HG02852 (cell line): ENCODE data around the gene ZXDC.

Experiments used
- ATAC-seq: cut with Tn5 transposase; IDR thresholded peaks from one replicate; pipeline ENCODE4 v1.9.1; 2021; ENCODE audit warnings: mild to moderate bottlenecking, moderate library complexity; ENCODE audit not compliant: unreplicated experiment

Gene ZXDC

DNA sequence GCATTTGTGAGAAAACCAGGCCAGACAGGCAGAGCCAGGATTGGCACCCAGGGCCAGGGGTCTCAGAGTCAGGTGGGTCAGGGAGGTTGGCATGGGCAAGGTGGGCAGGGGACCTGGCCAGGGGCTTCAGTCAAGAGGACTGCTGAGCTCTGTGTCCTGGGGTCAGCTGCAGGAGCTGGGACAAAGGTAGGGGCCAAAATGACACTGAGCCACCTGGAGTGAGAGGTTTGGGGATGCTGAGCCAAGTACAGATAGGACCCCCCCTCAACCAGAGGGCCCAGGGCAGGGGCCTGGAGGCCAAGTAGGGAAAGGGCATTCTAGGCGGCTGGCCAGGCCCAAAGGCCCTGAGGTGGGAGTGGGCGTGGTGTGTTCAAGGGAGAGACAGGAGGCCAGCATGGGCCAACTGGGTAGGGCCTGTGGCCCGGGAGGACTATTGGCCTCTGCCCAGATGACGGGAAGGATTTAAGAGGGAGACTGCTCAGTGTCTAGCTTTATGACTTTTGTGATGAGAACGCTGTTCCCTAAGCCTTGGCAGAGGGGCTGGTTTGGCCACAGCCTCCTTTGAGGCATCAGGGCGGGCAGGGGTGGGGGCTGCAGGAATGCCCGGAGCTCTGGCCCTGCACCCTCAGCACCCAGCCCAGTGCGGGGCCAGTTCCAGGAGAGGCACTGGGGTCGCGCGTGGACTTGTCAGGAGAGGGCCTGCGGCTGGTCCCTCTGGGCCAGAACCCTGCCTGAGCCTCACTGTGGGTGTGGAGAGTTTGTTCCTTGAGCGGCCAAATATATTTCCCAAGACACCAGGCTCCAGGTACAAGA is 77.9 kb downstream of the ZXDC start:
- ATAC-seq = no peak

DNA sequence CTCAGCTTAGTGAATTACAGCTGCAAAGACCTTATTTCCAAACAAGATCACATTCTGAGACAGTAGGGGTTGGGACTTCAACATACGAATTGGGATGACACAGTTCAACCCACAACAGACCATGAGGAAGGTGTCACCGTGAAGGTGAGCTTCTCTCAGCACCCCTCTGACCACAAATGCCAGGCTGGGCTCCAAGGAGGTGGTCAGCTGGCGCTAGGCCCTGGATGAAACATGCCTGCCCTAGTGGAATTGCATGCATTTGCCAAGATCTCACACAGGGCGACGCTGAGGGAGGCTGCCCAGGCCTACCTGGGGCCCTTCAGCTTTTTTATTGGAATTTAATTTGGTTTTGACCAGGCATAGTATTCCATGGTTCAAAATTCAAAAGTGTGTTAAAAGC is 79.2 kb downstream of the ZXDC start:
- ATAC-seq = no peak

DNA sequence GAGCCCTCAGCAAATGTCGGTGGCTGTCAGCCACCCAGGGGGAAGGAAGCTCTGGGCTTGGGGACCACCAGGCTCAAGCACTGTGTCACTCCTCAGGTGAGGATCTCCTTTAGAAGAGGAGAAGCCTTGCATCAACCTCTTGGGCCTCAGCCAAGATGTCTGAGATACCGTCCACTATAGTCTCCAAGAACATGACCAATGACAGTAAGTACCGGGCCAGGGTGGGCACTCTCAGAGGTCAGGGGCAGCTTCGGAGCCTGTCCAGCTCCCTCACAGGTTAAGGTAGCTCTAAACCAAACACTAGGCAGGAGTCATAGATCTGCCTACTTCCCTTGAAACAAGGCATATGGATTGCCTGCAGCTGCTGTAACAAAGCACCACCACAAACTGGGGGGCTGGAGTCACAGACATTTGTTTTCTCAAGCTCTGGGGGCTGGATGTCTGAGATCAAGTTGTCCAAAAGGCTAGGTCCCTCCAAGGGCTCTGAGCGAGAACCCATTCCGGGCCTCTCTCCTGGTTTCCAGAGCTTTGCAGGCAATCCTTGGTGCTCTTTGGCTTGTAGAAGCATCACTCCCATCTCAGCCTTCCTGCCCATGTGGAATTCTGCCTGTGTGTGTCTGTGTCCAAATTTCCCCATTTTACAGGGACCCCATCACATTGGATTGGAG is 79.7 kb downstream of the ZXDC start:
- no peak for ATAC-seq

DNA sequence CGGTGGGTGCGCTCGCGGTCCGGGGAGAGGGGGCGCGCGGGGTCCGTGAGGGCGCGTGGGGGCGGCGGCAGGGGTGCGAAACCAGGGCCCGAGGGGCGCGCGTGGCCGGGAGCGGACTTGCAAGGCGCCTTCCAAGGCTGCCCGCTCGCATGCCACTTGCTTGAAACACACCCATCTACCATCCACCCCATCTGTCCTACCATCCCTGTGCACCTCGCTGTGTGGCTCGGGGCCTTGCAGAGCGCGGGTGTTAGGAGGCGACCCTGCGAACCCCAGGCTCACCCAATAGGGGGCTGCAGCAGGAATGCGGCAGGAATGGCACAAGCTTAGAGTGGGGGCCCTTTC is 80.7 kb downstream of the ZXDC start:
- ATAC-seq = no peak

DNA sequence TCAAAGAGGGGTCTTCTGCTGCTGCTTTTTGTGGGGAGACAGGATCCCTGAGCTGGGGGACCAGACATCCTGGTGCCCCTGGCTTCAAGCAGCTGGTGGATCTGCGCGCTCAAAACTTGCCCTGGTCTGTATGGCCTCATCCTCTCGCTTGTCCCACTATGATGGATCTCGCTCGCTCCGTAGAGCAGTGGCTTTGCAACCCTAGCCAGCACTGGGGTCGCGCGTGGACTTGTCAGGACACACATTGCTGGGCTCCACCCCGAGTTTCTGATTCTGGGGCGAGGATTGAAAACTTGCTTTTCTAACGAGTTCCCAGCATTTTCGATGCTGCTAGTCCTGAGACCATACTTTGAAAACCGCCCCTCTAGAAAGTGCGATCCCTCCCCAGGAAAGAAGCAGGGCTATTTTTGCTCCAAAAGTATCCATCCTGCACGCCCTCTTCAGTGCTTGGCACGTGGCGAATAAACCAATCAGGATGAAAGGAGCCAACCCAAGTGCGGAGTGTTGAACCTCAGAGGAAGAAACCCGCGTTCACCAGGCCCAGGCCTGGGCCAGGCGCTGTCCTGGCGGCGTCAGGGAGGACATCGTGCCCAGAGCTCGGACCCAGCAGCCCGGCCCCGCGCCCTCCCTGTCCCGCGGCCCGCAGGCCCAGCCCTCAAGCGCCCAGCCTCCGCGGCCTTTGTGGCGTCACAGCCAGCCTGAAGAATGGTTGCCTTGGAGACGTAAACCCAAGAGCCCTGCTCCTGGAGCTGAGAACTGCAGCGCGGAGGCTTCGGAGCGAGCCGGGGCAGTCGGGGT is 81.3 kb downstream of the ZXDC start, which contains the start of gene CFAP100:
TSS of gene CFAP100 (plus strand) at position 731 of the 798 bp plus-strand sequence. CDS start 1,092 bp downstream, outside the sequence.
- no peak for ATAC-seq

DNA sequence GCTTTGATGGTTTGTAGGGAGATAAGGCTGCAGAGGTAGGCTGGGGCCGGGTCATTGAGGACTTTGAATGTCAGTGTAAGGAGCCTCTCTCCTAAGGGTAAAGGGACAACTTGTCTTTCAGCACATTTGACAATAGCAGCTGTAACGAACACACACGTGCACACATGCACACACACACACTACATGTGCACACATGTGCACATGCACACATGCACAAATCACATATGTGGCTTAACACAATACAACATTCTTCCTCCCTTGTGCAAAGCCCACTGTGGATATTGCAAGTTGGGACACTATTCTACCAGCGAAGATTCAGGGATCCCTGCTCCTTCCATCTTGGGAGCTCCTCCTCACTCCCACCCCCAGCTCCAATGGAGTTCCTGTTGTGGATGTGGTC is 82.1 kb downstream of the ZXDC start:
- ATAC-seq = no peak

DNA sequence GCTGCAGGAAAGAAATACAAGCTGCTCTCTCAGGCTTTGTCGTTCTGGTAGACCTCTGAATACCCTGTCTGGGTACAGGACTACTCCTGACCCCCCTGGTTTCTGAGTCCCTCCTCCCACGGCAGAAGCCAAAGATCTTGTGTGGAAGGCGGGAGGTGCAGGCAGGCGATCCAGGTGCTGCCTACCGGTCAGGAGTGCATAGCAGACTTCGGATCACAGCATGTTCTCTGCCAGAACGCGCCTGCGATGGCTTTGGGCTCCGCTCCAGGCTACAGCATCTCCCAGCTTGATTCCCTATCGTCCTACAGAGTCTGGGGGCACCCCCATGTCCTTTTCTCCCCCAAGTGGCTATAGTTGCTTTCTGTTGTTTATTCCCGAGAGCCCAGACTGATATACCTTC is 83.4 kb downstream of the ZXDC start:
- ATAC-seq = no peak

DNA sequence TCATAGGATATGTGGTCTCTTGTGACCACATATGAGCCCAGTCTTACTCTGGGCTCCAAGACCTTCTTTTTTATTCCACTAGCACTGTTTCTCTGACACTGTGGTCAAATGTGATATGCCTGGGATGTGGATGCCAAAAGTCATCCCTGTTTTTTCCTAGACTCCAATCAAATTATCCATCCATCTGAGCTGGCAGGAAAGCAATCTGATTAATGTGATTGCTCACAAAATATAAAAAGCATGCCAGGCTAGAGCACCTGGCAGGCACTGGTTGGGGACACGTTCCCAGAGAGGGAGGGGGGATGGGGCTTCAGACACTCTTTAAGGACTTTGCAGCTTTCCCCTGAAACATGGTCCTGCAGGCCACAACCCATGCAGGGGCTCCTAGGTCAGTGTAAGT is 84.1 kb downstream of the ZXDC start:
- no peak for ATAC-seq

DNA sequence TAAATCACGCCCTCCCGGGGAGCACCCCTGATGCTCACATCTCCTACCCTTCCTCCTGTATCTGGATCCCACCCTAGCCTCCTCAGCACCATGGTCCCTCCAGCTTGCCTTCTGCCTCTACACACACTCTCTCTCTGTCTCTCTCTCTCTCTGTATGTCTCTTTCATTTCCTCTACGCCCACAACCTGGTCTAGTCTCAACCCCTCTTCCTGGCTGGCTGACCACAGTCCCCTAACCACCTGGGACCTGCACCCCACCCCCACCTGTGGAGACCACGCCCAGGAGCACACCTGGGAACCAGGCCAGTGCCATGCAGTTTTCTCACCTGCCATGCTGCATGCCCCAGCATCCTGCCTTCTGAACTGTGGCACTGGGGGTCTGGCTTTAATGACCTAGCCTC is 84.9 kb downstream of the ZXDC start:
- ATAC-seq = no peak

DNA sequence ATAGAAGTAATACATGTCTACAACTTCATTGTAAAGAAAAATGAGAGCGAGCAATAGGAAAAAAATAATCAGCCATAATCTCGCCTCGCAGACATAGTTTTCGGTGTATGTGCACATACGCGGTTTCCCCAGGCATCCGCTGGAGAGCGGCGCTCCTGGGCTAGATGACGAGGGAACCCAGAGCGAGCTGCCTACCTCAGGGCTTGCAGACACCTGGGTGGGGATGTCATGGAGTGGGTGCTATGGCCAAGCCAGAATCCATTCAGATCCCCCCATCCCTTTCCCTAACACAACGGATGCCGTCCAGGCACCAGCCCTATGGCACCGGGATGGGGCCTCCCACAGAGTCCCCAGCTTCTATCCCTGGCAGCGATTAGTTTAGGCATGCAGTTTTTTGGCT is 85.5 kb downstream of the ZXDC start:
- no peak for ATAC-seq

DNA sequence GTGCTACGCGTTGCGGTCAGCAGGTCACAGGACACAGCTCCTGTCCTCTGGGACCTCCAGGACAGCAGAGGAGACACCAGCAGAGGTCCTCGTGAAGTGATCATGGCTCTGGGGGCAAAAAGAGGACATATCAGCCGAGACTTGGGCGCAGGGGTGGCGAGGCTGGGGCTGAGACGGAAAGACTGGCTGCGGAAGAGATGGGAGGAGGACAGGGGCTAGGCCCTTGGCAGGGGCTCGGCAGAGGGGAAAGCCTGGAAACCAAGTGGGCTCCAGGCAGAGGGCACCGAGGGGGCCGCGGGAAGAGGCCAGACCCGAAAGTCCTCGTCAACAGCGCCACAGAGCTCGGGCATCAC is 85.9 kb downstream of the ZXDC start:
- ATAC-seq = no peak

DNA sequence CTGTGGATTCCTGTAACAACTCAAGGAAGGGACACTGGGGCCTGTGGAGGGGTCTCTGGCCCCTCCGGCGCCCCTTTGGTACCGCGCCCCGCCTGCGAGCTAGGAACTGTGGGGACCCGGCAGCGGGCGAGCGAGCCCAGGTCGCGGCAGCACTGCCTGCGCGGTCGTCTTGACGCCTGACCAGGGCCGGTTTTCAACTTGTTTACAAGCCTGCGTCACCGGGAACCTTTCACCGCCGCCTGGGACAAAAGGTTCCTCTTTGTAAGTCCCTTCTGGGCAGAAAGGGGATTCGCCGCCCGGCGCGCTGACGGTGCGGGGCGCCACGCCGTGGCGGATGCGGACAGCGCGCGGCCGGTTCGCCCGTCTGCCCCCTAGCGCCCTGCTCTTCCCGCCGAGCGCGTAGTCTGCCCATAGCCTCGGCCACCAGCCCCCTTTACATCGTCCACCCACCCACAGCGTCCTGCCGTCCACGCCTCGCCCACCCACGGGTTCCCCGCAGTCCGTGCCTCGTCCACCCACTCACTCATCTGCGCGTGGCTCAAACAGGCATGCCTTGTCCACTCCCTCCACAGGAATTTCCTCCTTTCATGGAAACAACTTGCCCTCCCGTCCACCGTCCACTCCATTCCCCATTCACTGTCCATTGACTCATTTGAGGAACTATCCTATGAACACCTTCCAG is 86.4 kb downstream of the ZXDC start:
- ATAC-seq = no peak
